Immature natural killer cell (primary cell): ENCODE measurements around the gene RELT. TPM values are rescaled to one million over a fixed set of nuclear protein-coding genes. Genes with fewer than 3 reads are reported as not detected.

Experiments used
- DNase-seq, 3 donors: peaks; one replicate each; pipeline ENCODE4 v3.0.0; 2022; ENCODE audit warnings: mixed read lengths in 1 of 3
- H3K27ac Mint-ChIP-seq, 6 donors: one replicate each; pipeline ENCODE4 v1.8.0; 2020; ENCODE audit warnings: mixed read lengths in 6 of 6, mild to moderate bottlenecking in 5 of 6, inconsistent platforms in 4 of 6, moderate library complexity in 3 of 6
- H3K27me3 Mint-ChIP-seq, 3 donors: one replicate each; pipeline ENCODE4 v1.8.0; 2020 to 2021; ENCODE audit warnings: low read depth in 3 of 3, mild to moderate bottlenecking in 3 of 3, mixed read lengths in 3 of 3, moderate library complexity in 3 of 3, inconsistent platforms in 1 of 3
- H3K36me3 Mint-ChIP-seq, 3 donors: one replicate each; pipeline ENCODE4 v1.8.0; 2020; ENCODE audit warnings: mixed read lengths in 3 of 3, inconsistent platforms in 2 of 3, mild to moderate bottlenecking in 2 of 3
- H3K4me1 Mint-ChIP-seq, 2 donors: one replicate each; pipeline ENCODE4 v1.8.0; 2020; ENCODE audit warnings: inconsistent platforms in 2 of 2, mild to moderate bottlenecking in 2 of 2, mixed read lengths in 2 of 2, moderate library complexity in 1 of 2
- H3K4me3 Mint-ChIP-seq, 5 donors: one replicate each; pipeline ENCODE4 v1.8.0; 2020; ENCODE audit warnings: mild to moderate bottlenecking in 5 of 5, mixed read lengths in 5 of 5, inconsistent platforms in 3 of 5, moderate library complexity in 3 of 5
- H3K9me3 Mint-ChIP-seq, 6 donors: one replicate each; pipeline ENCODE4 v1.8.0; 2020; ENCODE audit warnings: mild to moderate bottlenecking in 6 of 6, mixed read lengths in 6 of 6, inconsistent platforms in 4 of 6, moderate library complexity in 3 of 6
- polyA plus RNA-seq, 3 donors: library from polyadenylated mRNA; unstranded; fragments of 300-500 nt; fragmentation: Illumina TruSeq; gene quantifications; one replicate each; pipeline ENCODE4 v1.2.3, GENCODE V29; 2021

The RELT gene
- polyA plus RNA-seq, 3 donors from 2014 or later: 2.8 to 5.4 (median 3.6) TPM

- Mint-ChIP-seq H3K4me3 (no peak overlapping the region), H3K27ac (peak overlapping the region in 1 of 6 donors; percentile 59), H3K36me3 (peaks cover 0 to 4% (median 0%) of the 10 kb centered on the region in 3 donors)
Measured at GRCh38 chr11:73401217-73401923, 25.2 kb downstream of the RELT start.

DNA sequence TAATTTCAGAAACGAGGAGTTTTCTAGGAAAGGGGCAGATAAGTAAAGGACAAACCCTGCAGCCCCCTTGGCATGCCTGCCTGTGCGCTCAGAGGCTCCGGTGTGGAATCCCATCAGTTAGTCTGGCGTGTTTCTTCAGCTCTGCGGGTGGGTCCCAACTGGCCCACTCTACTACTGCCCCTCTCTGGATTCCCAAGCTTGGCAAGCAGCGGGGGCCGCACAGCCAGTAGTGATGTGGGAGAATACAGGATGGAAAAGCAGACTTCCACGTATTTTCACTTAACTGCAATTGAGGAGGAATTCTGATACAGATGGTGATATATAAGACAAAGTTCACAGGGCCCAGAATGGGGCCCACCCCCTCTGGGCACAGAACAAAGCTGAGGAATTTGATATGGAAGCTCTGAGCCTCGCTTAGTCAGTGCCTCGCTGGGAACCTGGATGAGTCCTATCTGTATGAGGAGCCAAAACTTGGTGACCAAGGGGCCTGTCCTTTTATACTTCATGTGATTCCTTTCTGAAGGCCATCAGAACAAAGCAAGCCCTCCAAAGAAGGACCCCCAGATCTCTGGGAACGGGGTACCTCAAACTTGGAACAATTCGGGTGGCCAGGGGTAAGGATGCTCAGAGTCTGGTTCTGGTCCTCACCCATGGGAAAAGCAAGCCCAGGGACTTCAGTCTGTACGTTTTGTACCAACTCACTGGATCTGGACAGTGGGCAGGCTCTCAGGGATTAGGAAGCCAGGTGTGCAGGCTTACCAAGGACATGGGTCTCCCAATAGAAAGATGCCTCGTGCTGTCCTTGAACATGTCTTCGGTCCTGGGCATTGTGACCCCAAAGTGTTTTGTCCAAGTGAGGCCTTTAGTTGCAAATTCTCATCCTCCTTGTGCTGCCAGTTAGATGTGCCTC lies 26.0 kb downstream of the RELT start:
- no peak for DNase-seq
- H3K4me1 Mint-ChIP-seq: no peaks in the 10 kb centered on the region
- peaks cover 0 to 6% (median 5%) of the 10 kb centered on the region in 3 donors for H3K36me3 Mint-ChIP-seq
- H3K27ac Mint-ChIP-seq: peak overlapping the region in 1 of 6 donors; percentile 29
- H3K4me3 Mint-ChIP-seq: no peak overlapping the region
- no peaks in the 10 kb centered on the region for H3K9me3 Mint-ChIP-seq
- H3K27me3 Mint-ChIP-seq: peaks cover 2 to 9% (median 7%) of the 10 kb centered on the region in 3 donors

More at GRCh38 chr11:73401217-73401923, 25.2 kb downstream of the RELT start:
- DNase-seq: no peak
- Mint-ChIP-seq H3K9me3 (no peaks in the 10 kb centered on the region), H3K4me1 (no peaks in the 10 kb centered on the region), H3K27me3 (peaks cover 3 to 13% (median 11%) of the 10 kb centered on the region in 3 donors)

GRCh38 chr11:73402834-73403185 lies 26.6 kb downstream of the RELT start:
- Mint-ChIP-seq H3K27me3 (peaks cover 2 to 4% (median 3%) of the 10 kb centered on the region in 3 donors), H3K4me1 (no peaks in the 10 kb centered on the region), H3K4me3 (no peak overlapping the region), H3K27ac (peak overlapping the region in 2 of 6 donors; percentile 29 to 46), H3K9me3 (no peaks in the 10 kb centered on the region), H3K36me3 (peaks cover 0 to 6% (median 5%) of the 10 kb centered on the region in 3 donors)
- DNase-seq: no peak

DNA sequence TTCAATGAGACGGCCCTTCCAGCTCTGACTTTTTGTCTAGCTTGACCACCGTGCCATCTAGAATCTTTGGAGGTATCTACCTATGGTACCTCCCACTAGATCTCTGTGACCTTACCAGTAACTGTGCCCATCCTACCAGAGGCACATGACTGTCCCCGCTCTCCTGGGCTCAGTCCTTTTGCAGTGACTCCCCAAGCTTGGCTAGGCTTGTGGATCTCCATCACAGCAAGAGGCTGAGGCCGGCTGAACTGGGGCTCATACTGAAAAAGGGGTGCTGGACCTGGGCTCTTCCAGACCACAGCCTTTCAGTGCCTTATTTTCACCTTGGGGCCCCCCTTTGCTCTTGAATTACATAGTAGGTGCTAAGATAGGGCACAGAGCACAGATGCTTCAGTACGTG lies 27.3 kb downstream of the RELT start:
- H3K36me3 Mint-ChIP-seq: peaks cover 3 to 9% (median 8%) of the 10 kb centered on the region in 3 donors
- peaks cover 0 to 3% (median 2%) of the 10 kb centered on the region in 3 donors for H3K27me3 Mint-ChIP-seq
- DNase-seq: no peak
- H3K4me1 Mint-ChIP-seq: no peaks in the 10 kb centered on the region
- H3K9me3 Mint-ChIP-seq: no peaks in the 10 kb centered on the region
- H3K4me3 Mint-ChIP-seq: no peak overlapping the region
- peak overlapping the region in 3 of 6 donors; percentile 9 to 55 (median 24) for H3K27ac Mint-ChIP-seq

DNA sequence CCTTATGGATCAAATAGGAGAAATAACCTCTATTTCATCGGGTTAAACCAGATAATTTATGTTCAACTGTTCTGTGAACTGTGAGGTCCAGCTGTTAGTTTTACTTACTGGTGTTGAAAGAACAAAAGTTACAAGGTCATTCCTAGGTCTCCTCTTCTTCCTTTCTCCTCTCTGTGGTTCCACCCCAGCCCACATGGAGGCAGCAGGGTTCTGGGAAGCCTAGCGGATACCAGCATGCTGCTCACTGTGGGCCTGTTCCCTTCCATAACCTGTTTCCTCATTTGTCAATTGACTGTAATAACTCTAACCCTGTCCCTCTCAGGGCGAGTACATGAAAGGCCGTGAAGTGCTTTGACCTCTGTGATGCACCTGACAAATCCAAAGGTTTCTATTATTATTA lies 27.8 kb downstream of the RELT start:
- no peaks in the 10 kb centered on the region for H3K9me3 Mint-ChIP-seq

GRCh38 chr11:73404506-73405145 lies 28.4 kb downstream of the RELT start:
- Mint-ChIP-seq H3K27me3 (peaks cover 0 to 2% (median 2%) of the 10 kb centered on the region in 3 donors), H3K9me3 (no peaks in the 10 kb centered on the region), H3K4me1 (peaks cover 0 to 2% of the 10 kb centered on the region in 2 donors), H3K4me3 (no peak overlapping the region), H3K36me3 (peaks cover 9 to 16% (median 15%) of the 10 kb centered on the region in 3 donors), H3K27ac (no peak overlapping the region)
- DNase-seq: no peak

More for the DNA sequence above, 27.8 kb downstream of the RELT start:
- Mint-ChIP-seq H3K4me1 (peaks cover 0 to 2% of the 10 kb centered on the region in 2 donors), H3K27ac (peak overlapping the region in 1 of 6 donors; percentile 80), H3K27me3 (peaks cover 0 to 2% (median 2%) of the 10 kb centered on the region in 3 donors), H3K36me3 (peaks cover 7 to 13% (median 11%) of the 10 kb centered on the region in 3 donors), H3K4me3 (no peak overlapping the region)
- no peak for DNase-seq

GRCh38 chr11:73405146-73405510 lies 28.9 kb downstream of the RELT start:
- H3K36me3 Mint-ChIP-seq: peaks cover 9 to 20% (median 15%) of the 10 kb centered on the region in 3 donors
- DNase-seq: no peak
- H3K27ac Mint-ChIP-seq: no peak overlapping the region
- peaks cover 0 to 2% of the 10 kb centered on the region in 2 donors for H3K4me1 Mint-ChIP-seq
- peaks cover 0 to 2% (median 2%) of the 10 kb centered on the region in 3 donors for H3K27me3 Mint-ChIP-seq
- no peak overlapping the region for H3K4me3 Mint-ChIP-seq
- no peaks in the 10 kb centered on the region for H3K9me3 Mint-ChIP-seq

- no peaks in the 10 kb centered on the region for H3K9me3 Mint-ChIP-seq
- peaks cover 0 to 2% of the 10 kb centered on the region in 2 donors for H3K4me1 Mint-ChIP-seq
- H3K36me3 Mint-ChIP-seq: peaks cover 9 to 24% (median 15%) of the 10 kb centered on the region in 3 donors
- no peak for DNase-seq
- H3K27ac Mint-ChIP-seq: peak overlapping the region in 2 of 6 donors; percentile 48 to 56
- H3K27me3 Mint-ChIP-seq: peaks cover 1 to 2% (median 2%) of the 10 kb centered on the region in 3 donors
- no peak overlapping the region for H3K4me3 Mint-ChIP-seq
Measured at GRCh38 chr11:73406131-73406530, 29.9 kb downstream of the RELT start.

DNA sequence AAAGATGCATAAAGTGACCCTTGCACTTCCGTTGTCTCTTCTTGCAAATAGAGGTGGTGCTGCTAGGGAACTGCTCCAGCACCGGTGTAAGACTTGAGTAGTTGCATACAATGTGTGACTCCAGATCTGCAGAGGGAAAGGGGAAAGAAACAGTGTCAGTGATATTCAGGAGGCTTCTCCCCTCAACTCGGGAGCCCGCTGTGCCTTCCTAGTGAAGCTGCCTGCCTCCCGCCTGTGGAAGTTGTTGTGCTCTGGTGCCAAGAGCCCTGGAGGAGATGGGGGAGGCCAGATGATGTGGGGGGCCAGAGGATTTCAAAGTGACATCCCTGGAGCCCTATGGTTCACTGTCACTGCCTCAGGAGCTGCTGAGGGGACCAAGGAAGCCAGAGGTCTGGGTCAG lies 30.4 kb downstream of the RELT start:
- Mint-ChIP-seq H3K9me3 (no peaks in the 10 kb centered on the region), H3K27me3 (peaks cover 1 to 2% (median 2%) of the 10 kb centered on the region in 3 donors), H3K27ac (peak overlapping the region in 3 of 6 donors; percentile 3 to 48 (median 9)), H3K4me3 (no peak overlapping the region), H3K4me1 (peaks cover 0 to 2% of the 10 kb centered on the region in 2 donors), H3K36me3 (peaks cover 9 to 24% (median 15%) of the 10 kb centered on the region in 3 donors)
- DNase-seq: no peak

GRCh38 chr11:73409431-73409830 lies 33.2 kb downstream of the RELT start:
- Mint-ChIP-seq H3K36me3 (peaks cover 14 to 27% (median 15%) of the 10 kb centered on the region in 3 donors), H3K4me1 (peaks cover 5 to 7% of the 10 kb centered on the region in 2 donors), H3K27me3 (peaks cover 0 to 2% (median 1%) of the 10 kb centered on the region in 3 donors), H3K27ac (no peak overlapping the region), H3K4me3 (no peak overlapping the region), H3K9me3 (no peaks in the 10 kb centered on the region)
- no peak for DNase-seq

GRCh38 chr11:73410627-73411026 lies 34.4 kb downstream of the RELT start:
- no peak for DNase-seq
- Mint-ChIP-seq H3K27me3 (peaks cover 0 to 1% (median 0%) of the 10 kb centered on the region in 3 donors), H3K36me3 (peaks cover 14 to 27% (median 15%) of the 10 kb centered on the region in 3 donors), H3K4me1 (peaks cover 13 to 18% of the 10 kb centered on the region in 2 donors), H3K27ac (no peak overlapping the region), H3K4me3 (no peak overlapping the region), H3K9me3 (no peaks in the 10 kb centered on the region)

GRCh38 chr11:73411031-73411430 lies 34.8 kb downstream of the RELT start:
- DNase-seq: no peak
- Mint-ChIP-seq H3K27me3 (peaks cover 0 to 1% (median 0%) of the 10 kb centered on the region in 3 donors), H3K9me3 (no peaks in the 10 kb centered on the region), H3K4me1 (peaks cover 14 to 22% of the 10 kb centered on the region in 2 donors), H3K27ac (no peak overlapping the region), H3K36me3 (peaks cover 14 to 27% (median 14%) of the 10 kb centered on the region in 3 donors), H3K4me3 (no peak overlapping the region)

GRCh38 chr11:73412308-73412707 lies 36.1 kb downstream of the RELT start:
- H3K36me3 Mint-ChIP-seq: peaks cover 9 to 22% (median 14%) of the 10 kb centered on the region in 3 donors
- DNase-seq: no peak
- H3K9me3 Mint-ChIP-seq: no peaks in the 10 kb centered on the region
- H3K27ac Mint-ChIP-seq: no peak overlapping the region
- H3K4me1 Mint-ChIP-seq: peaks cover 14 to 26% of the 10 kb centered on the region in 2 donors
- H3K4me3 Mint-ChIP-seq: no peak overlapping the region
- H3K27me3 Mint-ChIP-seq: peaks cover 0 to 1% (median 0%) of the 10 kb centered on the region in 3 donors
